ENCODE data around the gene NHEJ1. TPM values are rescaled to one million over a fixed set of nuclear protein-coding genes. Genes with fewer than 3 reads are reported as not detected.
"Not testable (repeated sequence)": the region's sequence is repeated elsewhere in the genome, so short reads cannot be mapped to it uniquely, and the experiment has no call there.

Gene NHEJ1
- total RNA-seq, 4 donors from 2014 or later = 8.6 to 13.8 (median 11.9) TPM

GRCh38 chr2:219204425-219205164, 44.0 kb upstream of the NHEJ1 start:
- intact Hi-C loops (cut with DNase I) = no loop called here
- no peaks in the 10 kb centered on the region for H3K9me3 ChIP-seq
- DNase-seq = no peak
- TF ChIP-seq, protein P1, sequence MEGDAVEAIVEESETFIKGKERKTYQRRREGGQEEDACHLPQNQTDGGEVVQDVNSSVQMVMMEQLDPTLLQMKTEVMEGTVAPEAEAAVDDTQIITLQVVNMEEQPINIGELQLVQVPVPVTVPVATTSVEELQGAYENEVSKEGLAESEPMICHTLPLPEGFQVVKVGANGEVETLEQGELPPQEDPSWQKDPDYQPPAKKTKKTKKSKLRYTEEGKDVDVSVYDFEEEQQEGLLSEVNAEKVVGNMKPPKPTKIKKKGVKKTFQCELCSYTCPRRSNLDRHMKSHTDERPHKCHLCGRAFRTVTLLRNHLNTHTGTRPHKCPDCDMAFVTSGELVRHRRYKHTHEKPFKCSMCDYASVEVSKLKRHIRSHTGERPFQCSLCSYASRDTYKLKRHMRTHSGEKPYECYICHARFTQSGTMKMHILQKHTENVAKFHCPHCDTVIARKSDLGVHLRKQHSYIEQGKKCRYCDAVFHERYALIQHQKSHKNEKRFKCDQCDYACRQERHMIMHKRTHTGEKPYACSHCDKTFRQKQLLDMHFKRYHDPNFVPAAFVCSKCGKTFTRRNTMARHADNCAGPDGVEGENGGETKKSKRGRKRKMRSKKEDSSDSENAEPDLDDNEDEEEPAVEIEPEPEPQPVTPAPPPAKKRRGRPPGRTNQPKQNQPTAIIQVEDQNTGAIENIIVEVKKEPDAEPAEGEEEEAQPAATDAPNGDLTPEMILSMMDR (IDR thresholded peaks at IDR 0.05) = no peak
- no peak for TF ChIP-seq POLR2A (IDR thresholded peaks at IDR 0.05)
- H3K27me3 ChIP-seq = no peaks in the 10 kb centered on the region
- peaks cover 0 to 13% of the 10 kb centered on the region in 2 donors for H3K36me3 ChIP-seq
- H3K4me1 ChIP-seq = peaks cover 17 to 27% of the 10 kb centered on the region in 2 donors
- no peak overlapping the region for H3K27ac ChIP-seq
- no peak overlapping the region for H3K4me3 ChIP-seq (replicated peaks in 1 of 3)
- WGBS, 2 donors = 91 to 93% methylated on average over 7 of the region's 7 CpGs

DNA sequence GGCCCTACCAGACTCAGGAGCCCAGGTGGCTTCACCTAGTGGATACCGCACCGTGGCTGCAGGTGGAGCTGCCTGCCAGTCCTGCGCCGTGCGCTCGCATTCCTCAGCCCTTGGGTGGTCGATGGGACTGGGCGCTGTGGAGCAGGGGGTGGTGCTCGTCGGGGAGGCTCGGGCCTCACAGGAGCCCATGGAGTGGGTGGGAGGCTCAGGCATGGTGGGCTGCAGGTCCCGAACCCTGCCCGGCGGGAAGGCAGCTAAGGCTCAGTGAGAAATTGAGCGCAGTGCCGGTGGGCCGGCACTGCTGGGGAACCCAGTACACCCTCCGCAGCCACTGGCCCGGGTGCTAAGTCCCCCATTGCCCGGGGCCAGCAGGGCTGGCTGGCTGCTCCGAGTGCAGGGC, 40.7 kb upstream of the NHEJ1 start:
- WGBS, 2 donors = 75 to 88% methylated on average over 4 to 13 of the region's 21 CpGs
- H3K9me3 ChIP-seq; DNase-seq; H3K27ac ChIP-seq; H3K36me3 ChIP-seq; H3K27me3 ChIP-seq; intact Hi-C loops (cut with DNase I); H3K4me3 ChIP-seq (replicated peaks in 1 of 3); H3K4me1 ChIP-seq: not testable (repeated sequence)

GRCh38 chr2:219200502-219201326, 40.1 kb upstream of the NHEJ1 start:
- intact Hi-C loops (cut with DNase I) = not testable (repeated sequence)

DNA sequence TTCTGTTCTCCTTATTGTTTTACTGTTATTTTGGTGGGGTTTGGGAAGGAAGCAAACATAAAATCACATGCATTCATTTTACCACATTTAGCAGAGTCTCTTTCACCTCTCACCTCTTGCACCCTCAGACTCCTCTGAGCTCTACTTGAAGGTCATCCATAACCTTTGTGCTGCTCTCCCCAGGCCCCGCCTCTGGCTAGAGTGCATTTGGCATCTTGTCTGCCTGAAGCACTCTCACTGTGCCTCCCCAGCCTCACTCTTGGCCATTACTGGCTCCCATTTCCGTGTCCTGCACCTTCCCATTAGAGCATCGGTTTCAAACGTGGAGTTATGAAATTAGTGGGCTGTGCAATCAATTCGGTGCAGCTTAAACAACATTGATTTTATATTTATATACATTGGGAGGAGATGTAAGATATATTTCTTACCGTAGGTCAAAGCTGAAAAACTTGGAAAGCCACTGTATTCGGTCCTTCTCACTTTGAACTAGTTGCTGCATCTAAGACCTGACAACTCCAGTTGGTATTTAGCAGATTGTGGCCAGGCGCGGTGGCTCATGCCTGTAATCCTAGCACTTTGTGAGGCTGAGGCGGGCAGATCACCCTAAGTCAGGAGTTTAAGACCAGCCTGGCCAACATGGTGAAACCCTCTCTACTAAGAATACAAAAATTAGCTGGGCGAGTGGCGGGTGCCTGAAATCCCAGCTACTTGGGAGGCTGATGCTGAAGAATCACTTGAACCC, 39.0 kb upstream of the NHEJ1 start:
- Histone ChIP-seq H3K36me3 (no peaks in the 10 kb centered on the region), H3K27ac (no peak overlapping the region), H3K4me1 (no peaks in the 10 kb centered on the region), H3K4me3 (replicated peaks in 1 of 3) (no peak overlapping the region), H3K9me3 (no peaks in the 10 kb centered on the region), H3K27me3 (no peaks in the 10 kb centered on the region)
- 74 to 81% methylated on average over 12 of the region's 12 CpGs for WGBS, 2 donors
- DNase-seq = no peak
- TF ChIP-seq POLR2A (IDR thresholded peaks at IDR 0.05) = no peak
- TF ChIP-seq, protein P1 (IDR thresholded peaks at IDR 0.05) = no peak
- intact Hi-C loops (cut with DNase I) = no loop called here

More at GRCh38 chr2:219200502-219201326, 40.1 kb upstream of the NHEJ1 start:
- DNase-seq; H3K36me3 ChIP-seq; H3K4me3 ChIP-seq (replicated peaks in 1 of 3); H3K4me1 ChIP-seq; H3K27ac ChIP-seq; H3K9me3 ChIP-seq; H3K27me3 ChIP-seq: not testable (repeated sequence)
- 86 to 91% methylated on average over 23 to 26 of the region's 26 CpGs for WGBS, 2 donors

DNA sequence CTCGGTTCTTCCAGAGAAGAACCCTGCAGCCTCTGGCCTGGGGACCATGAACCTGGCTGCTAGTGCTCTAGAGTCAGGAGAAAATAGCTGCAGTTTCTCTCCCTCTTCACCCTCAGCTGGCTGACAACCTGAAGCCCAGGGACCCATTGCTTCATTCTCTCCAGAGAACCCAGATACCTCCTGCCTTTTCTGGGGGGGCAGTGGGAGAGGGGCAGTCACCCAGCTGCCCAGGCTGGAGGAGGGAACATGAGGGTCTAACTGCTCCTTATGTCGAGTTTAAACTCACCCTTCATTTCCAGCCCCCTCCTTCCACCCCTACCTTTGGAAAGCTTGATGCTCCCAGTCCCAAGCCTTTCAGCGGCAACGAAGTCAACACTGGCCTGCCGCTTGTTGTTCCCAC, 38.4 kb upstream of the NHEJ1 start:
- Histone ChIP-seq H3K4me1 (no peaks in the 10 kb centered on the region), H3K36me3 (no peaks in the 10 kb centered on the region), H3K27me3 (no peaks in the 10 kb centered on the region), H3K9me3 (no peaks in the 10 kb centered on the region), H3K4me3 (replicated peaks in 1 of 3) (no peak overlapping the region), H3K27ac (no peak overlapping the region)
- TF ChIP-seq, protein P1 (IDR thresholded peaks at IDR 0.05) = no peak
- no peak for TF ChIP-seq POLR2A (IDR thresholded peaks at IDR 0.05)
- 74 to 80% methylated on average over 5 of the region's 5 CpGs for WGBS, 2 donors
- no peak for DNase-seq
- intact Hi-C loops (cut with DNase I) = no loop called here
